ENCODE measurements around the gene LARP4B.

GRCh38 chr10:963655-964054 is 32.1 kb upstream of the LARP4B start:
- TF ChIP-seq, protein P1, sequence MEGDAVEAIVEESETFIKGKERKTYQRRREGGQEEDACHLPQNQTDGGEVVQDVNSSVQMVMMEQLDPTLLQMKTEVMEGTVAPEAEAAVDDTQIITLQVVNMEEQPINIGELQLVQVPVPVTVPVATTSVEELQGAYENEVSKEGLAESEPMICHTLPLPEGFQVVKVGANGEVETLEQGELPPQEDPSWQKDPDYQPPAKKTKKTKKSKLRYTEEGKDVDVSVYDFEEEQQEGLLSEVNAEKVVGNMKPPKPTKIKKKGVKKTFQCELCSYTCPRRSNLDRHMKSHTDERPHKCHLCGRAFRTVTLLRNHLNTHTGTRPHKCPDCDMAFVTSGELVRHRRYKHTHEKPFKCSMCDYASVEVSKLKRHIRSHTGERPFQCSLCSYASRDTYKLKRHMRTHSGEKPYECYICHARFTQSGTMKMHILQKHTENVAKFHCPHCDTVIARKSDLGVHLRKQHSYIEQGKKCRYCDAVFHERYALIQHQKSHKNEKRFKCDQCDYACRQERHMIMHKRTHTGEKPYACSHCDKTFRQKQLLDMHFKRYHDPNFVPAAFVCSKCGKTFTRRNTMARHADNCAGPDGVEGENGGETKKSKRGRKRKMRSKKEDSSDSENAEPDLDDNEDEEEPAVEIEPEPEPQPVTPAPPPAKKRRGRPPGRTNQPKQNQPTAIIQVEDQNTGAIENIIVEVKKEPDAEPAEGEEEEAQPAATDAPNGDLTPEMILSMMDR (IDR thresholded peaks at IDR 0.05; ENCODE audit: extremely low read depth in 1 of 2, insufficient read depth in 1 of 2, low read depth in 1 of 2, low read length in 2 of 2): no peak
- TF ChIP-seq, protein P2, sequence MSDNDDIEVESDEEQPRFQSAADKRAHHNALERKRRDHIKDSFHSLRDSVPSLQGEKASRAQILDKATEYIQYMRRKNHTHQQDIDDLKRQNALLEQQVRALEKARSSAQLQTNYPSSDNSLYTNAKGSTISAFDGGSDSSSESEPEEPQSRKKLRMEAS (IDR thresholded peaks at IDR 0.05; ENCODE audit: insufficient read depth, insufficient read length): no peak
- TF ChIP-seq POLR2A (IDR thresholded peaks at IDR 0.05; ENCODE audit: low read depth, low read length) (no peak), POLR2AphosphoS5 (IDR thresholded peaks at IDR 0.05; ENCODE audit: insufficient read depth, low read depth, low read length) (no peak)

Measured in endothelial cell of umbilical vein (primary cell).